Kidney epithelial cell (primary cell): ENCODE measurements around the gene IGFALS. TPM values are rescaled to one million over a fixed set of nuclear protein-coding genes. Genes with fewer than 3 reads are reported as not detected.

Experiments used
- DNase-seq: peaks from one replicate; pipeline ENCODE4 v3.0.0-alpha.2; 2010; ENCODE audit warnings: low read depth
- H3K27me3 ChIP-seq: 2 replicates; pipeline ENCODE4 v1.6.0; 2011; ENCODE audit warnings: low read length; ENCODE audit not compliant: control insufficient read depth, insufficient read depth
- H3K36me3 ChIP-seq: 2 replicates; pipeline ENCODE4 v1.5.1; 2011; ENCODE audit warnings: low read length; ENCODE audit not compliant: control insufficient read depth, insufficient read depth
- H3K4me3 ChIP-seq: 2 replicates; pipeline ENCODE4 v1.5.1; 2011; ENCODE audit warnings: low read depth, mild to moderate bottlenecking, control low read depth, low read length
- total RNA-seq: library from RNA; depleted of rRNA; stranded (reverse); fragments of >200 nt; gene quantifications from 2 replicates; pipeline ENCODE4 v1.2.3, GENCODE V29; 2015
- TF ChIP-seq, protein P1 (sequence below): IDR thresholded peaks from 2 replicates; pipeline ENCODE4 v1.5.1; 2011; ENCODE audit warnings: mild to moderate bottlenecking, moderate library complexity, low read length, control low read depth, inconsistent platforms; ENCODE audit not compliant: insufficient read depth, poor library complexity, severe bottlenecking

Gene IGFALS
- total RNA-seq, 1 donor from 2014 or later: not detected

- Histone ChIP-seq H3K36me3 (peaks cover 1% of the 10 kb centered on the region), H3K4me3 (no peak overlapping the region), H3K27me3 (no peaks in the 10 kb centered on the region)
- TF ChIP-seq, protein P1, sequence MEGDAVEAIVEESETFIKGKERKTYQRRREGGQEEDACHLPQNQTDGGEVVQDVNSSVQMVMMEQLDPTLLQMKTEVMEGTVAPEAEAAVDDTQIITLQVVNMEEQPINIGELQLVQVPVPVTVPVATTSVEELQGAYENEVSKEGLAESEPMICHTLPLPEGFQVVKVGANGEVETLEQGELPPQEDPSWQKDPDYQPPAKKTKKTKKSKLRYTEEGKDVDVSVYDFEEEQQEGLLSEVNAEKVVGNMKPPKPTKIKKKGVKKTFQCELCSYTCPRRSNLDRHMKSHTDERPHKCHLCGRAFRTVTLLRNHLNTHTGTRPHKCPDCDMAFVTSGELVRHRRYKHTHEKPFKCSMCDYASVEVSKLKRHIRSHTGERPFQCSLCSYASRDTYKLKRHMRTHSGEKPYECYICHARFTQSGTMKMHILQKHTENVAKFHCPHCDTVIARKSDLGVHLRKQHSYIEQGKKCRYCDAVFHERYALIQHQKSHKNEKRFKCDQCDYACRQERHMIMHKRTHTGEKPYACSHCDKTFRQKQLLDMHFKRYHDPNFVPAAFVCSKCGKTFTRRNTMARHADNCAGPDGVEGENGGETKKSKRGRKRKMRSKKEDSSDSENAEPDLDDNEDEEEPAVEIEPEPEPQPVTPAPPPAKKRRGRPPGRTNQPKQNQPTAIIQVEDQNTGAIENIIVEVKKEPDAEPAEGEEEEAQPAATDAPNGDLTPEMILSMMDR: no peak
- DNase-seq: no peak
These were observed 46.8 kb downstream of the IGFALS start for GRCh38 chr16:1746693-1747195.

DNA sequence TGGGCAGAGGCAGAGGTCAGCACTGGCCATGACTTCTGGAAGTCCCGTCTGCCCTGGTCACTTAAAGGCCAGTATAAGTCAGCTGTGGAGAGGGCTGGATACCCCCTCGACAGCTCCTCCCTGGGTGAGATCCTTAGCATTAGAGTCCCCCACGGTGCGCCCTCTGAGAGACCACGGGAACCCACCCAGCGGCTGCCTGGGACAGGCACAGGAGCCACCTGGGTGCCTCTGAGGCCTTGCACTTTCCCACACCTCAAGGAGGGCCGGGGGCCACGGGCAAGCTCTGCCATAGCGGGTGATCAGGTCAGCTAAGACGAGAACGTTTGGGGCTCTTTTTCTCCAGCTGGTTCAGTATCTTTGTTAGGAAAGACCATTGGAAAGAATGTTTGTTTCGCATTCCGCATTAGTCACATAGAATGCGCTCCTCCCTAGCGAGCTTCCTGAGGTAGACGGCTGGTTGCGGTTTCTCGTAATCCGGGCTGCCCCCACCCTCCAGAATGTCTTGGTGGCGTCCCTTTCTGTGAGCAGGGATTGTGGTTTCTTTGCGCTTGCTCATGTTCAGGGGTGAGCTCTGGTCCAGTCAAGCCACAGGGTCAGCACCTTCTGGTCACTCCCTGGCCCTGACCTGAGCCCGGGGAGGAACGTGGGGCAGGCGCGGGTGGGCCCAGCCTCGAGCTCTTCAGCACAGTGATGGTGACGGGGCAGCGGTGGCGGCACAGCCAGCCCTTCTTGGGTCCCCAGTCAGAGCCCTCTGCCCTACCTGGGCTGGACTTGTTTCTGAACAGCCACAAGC is 47.4 kb downstream of the IGFALS start:
- TF ChIP-seq, protein P1: no peak
- Histone ChIP-seq H3K36me3 (peaks cover 1% of the 10 kb centered on the region), H3K27me3 (no peaks in the 10 kb centered on the region), H3K4me3 (no peak overlapping the region)
- DNase-seq: no peak

DNA sequence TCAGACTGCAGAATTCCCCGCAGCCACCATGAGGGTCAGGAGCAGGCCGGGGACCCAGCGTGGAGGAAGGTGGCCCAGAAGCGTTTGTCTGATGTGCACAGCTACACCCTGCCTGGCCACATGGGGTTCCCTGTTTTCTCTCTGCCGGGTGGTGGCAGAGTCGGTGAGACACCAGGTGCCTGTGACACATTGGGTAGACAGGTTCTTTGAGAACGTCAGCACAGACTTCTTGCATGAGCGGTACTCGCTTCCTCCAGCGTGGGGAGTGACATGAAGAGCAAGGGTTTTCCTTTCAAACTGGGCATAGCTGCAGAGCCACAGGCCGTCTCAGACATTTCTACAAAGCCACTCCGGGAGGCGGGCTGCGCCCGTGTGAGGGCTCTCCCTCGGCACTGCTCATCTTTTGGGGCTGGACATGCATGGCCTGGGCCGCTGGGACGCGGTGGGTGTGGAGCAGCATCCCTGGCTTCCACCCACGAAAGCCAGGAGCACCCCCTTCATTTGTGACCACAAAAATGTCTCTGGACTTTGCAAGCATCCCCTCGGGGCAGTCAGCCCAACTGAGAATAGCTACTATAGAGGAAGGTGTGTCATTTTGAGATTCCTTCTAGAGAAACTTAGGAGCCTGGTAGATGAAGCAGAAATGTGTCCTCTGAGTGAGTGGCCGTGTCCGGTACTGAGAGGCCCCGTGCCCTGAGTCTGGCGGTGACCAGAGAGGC is 48.2 kb downstream of the IGFALS start:
- no peak for DNase-seq

DNA sequence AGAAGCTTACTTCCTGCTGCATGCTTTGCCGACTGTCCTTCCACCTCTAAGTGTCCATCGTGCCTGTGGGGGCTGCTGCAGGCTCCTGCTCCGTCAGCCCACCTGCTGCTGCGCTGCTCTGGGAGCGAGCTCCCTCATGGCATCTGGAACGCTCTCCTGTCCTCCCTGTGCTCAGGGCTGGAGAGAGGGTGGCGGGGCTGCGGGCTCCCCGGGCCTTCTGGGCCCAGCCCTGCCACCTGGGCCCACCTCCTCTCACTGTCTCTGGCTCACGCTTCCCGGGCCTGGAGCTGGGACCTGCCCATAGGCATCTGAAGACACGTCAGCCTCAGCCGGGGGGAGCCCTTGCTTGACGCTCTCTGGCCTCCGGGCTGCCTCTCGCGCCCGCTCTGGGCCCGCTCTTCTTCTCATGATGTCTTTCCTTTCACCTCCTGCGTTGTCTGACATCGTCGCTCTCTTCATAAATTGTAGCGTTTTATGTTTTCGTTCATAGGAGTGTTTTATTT is 49.1 kb downstream of the IGFALS start:
- Histone ChIP-seq H3K4me3 (no peak overlapping the region), H3K27me3 (no peaks in the 10 kb centered on the region), H3K36me3 (peaks cover 1% of the 10 kb centered on the region)
- no peak for DNase-seq
- TF ChIP-seq, protein P1: no peak

More for the DNA sequence above, 48.2 kb downstream of the IGFALS start:
- TF ChIP-seq, protein P1: no peak
- Histone ChIP-seq H3K27me3 (no peaks in the 10 kb centered on the region), H3K36me3 (peaks cover 1% of the 10 kb centered on the region), H3K4me3 (no peak overlapping the region)

- TF ChIP-seq, protein P1: no peak
- no peaks in the 10 kb centered on the region for H3K36me3 ChIP-seq
- DNase-seq: no peak
- H3K27me3 ChIP-seq: no peaks in the 10 kb centered on the region
- no peak overlapping the region for H3K4me3 ChIP-seq
These were observed 49.8 kb downstream of the IGFALS start for GRCh38 chr16:1743376-1744337.
